ENCODE results near the gene DAGLB. TPM values are rescaled to one million over a fixed set of nuclear protein-coding genes. Genes with fewer than 3 reads are reported as not detected.

DAGLB gene, protein sequence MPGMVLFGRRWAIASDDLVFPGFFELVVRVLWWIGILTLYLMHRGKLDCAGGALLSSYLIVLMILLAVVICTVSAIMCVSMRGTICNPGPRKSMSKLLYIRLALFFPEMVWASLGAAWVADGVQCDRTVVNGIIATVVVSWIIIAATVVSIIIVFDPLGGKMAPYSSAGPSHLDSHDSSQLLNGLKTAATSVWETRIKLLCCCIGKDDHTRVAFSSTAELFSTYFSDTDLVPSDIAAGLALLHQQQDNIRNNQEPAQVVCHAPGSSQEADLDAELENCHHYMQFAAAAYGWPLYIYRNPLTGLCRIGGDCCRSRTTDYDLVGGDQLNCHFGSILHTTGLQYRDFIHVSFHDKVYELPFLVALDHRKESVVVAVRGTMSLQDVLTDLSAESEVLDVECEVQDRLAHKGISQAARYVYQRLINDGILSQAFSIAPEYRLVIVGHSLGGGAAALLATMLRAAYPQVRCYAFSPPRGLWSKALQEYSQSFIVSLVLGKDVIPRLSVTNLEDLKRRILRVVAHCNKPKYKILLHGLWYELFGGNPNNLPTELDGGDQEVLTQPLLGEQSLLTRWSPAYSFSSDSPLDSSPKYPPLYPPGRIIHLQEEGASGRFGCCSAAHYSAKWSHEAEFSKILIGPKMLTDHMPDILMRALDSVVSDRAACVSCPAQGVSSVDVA
- total RNA-seq (2014; rRNA removed; shearing (Covaris generic)): 11.0 and 17.1 TPM in 2 replicates
- 9.8 and 13.1 TPM in 2 replicates for polyA plus RNA-seq (2015; cell fraction: cytosol; rRNA removed)
- 37.1 and 41.2 TPM in 2 replicates for polyA plus RNA-seq (2015; cell fraction: nucleus; rRNA removed)

- DNase-seq (ENCODE audit: low read depth): peak; percentile 87
Measured at GRCh38 chr7:6447581-6448199, at the start of gene DAGLB. Gene DAGLB, minus strand, starts transcription at chr7:6447954. Its CDS starts 112 bp downstream, at chr7:6447842.

DNA sequence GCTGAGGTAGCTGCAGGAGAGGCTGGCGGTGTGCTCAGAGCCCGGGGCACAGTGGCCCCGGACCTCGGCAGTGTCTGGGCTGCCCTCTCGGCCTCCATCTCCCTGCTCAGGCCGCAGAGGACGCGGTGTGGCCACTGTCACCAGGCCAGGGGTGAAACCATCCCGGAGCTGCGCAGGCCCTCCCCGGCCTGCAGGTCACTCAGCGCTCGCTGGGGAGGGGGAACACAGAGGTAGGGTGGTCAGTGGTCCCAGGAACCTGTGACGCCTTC, 49.8 kb upstream of the DAGLB start:
- DNase-seq (ENCODE audit: low read depth): no peak

GRCh38 chr7:6496842-6497636, 49.3 kb upstream of the DAGLB start:
- no peak for DNase-seq (ENCODE audit: low read depth)

DNA sequence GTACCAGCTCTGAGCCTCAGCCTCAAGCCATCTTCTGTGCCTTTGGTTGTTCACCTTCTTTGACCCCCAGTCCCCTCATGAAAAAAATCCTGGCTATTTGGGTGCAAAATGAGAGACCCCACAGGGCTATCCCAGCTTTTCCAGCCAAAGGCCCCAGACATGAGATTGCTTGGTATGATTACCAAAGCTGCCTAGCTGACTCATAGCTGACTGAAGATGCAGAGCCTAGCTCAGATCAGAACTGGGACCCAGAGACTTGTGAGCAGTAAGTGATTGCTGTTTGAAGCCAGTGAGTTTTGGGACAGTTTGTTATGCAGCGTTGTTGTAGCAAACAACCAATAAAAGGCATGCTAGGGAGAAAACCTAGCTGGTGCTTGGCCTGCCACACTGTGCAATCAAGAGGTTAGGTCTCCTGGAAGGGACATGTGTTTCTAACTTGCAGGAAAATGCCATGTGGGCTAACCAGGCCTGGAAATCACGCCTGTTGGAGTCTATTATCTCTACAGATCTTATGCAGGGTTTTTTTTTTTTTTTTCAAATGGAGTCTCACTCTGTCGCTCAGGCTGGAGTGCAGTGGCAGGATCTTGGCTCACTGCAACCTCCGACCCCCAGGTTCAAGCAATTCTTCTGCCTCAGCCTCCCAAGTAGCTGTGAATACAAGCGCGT, 48.0 kb upstream of the DAGLB start:
- no peak for DNase-seq (ENCODE audit: low read depth)

DNA sequence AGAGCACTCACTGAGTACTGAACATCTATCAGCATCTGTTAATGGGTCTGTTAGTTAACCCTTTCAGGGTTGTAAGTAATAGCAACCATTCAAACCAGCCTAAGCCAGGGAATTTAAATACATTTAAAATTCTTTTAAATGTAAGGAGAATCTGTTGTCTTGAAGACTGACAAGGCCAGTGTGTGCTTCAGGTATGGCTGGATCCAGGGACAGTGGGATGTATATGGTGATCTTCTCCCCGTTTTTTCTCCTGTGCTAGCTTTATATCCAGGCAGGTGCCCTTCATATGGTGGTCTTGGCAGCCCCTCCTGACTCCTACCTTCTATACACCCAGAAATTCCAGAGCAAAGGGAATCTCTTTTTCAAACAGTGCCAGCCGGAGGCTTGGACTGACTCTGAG, 46.6 kb upstream of the DAGLB start:
- DNase-seq (ENCODE audit: low read depth): no peak

GRCh38 chr7:6491194-6491593, 43.4 kb upstream of the DAGLB start:
- no peak for DNase-seq (ENCODE audit: low read depth)

DNA sequence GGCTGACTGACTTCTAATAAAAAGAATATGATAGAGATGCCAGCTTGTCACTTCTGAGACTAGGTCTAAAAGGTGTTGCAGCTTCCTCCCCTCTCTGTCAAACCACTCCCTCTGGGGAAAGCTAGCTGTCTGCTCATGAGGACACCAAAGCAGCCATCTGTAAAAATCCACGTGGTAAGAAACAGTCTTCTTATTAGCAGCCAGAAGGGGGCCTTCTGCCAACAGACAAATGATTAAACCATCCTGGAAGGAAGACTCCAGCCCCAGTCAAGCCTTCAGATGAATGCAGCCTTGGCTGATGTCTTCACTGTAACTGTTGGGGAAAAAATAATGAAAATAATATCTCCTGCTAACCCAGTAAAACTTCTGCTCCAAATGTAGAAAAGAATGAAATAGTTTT, 41.9 kb upstream of the DAGLB start:
- peak; percentile 25 for DNase-seq (ENCODE audit: low read depth)

- no peak for DNase-seq (ENCODE audit: low read depth)
Measured at GRCh38 chr7:6487184-6487545, 39.4 kb upstream of the DAGLB start.

DNA sequence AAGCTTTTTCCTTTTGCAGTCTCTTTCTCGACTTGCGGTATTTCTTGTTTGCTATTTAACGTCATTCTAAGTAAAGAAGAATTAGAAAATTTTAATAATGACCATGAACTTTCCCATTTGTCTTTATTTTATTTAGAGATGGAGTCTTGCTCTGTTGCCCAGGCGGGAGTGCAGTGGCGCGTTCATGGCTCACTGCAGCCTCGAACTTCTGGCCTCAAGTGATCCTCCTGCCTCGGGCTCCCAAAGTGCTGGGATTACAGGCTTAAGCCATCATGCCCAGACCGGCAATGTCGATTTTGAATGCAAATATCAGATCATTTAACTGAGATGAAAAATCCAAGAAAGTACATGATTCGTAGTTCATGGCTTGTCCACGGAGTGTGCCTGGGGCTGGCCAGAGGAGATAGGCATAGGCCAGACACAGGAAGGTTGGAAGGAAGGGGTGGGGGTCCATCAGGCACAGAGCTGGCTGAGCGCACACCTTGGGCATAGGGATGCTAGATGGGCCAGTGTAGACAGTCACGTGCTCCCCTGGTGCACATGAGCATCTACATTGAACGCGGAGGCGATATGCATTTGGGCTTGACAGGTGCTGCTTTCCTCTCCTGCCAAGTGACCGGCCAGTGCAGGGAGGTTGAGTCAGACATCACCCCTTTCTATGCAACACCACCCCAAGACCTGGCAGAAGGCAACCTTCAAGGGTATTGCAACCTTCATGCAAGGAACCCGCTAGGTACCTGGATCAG, 38.9 kb upstream of the DAGLB start:
- DNase-seq (ENCODE audit: low read depth): no peak

DNA sequence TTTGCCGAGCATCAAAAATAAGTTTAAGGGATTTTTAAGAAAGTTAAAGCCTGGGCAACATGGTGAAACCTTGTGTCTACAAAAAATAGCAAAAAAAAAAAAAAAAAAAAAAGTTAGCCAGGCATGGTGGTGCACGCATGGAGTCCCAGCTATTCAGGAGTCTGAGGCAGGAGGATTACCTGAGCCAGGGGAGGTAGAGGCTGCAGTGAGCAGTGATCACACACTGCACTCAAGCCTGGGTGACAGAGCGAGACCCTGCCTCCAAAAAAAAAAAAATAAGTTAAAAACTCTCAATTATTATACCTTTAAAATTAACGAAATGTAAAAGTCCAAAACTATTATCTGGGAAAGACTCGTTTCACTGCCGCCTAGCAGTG, 35.0 kb upstream of the DAGLB start:
- DNase-seq (ENCODE audit: low read depth): no peak

GRCh38 chr7:6482307-6482706, 34.6 kb upstream of the DAGLB start:
- no peak for DNase-seq (ENCODE audit: low read depth)

- no peak for DNase-seq (ENCODE audit: low read depth)
Measured at GRCh38 chr7:6481445-6481844, 33.7 kb upstream of the DAGLB start.

GRCh38 chr7:6480323-6480660, 32.5 kb upstream of the DAGLB start:
- no peak for DNase-seq (ENCODE audit: low read depth)

DNA sequence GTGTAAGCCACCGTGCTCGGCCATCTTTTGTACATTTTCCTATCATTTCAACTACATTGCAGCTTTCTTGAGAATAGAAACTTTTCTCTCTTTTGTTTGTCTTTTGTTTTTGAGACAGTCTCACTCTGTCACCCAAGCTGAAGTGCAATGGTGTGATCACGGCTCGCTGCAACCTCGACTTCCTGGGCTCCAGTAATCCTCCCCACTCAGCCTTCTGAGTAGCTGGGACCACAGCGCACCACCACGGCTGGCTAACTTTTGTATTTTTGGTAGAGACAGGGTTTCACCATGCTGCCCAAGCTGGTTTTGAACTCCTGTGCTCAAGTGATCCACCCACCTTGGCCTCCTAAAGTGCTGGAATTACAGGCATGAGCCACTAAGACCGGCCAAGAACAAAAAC, 31.3 kb upstream of the DAGLB start:
- DNase-seq (ENCODE audit: low read depth): no peak

GRCh38 chr7:6478186-6478585, 30.4 kb upstream of the DAGLB start:
- no peak for DNase-seq (ENCODE audit: low read depth)

GRCh38 chr7:6477318-6477660, 29.5 kb upstream of the DAGLB start:
- DNase-seq (ENCODE audit: low read depth): no peak

DNA sequence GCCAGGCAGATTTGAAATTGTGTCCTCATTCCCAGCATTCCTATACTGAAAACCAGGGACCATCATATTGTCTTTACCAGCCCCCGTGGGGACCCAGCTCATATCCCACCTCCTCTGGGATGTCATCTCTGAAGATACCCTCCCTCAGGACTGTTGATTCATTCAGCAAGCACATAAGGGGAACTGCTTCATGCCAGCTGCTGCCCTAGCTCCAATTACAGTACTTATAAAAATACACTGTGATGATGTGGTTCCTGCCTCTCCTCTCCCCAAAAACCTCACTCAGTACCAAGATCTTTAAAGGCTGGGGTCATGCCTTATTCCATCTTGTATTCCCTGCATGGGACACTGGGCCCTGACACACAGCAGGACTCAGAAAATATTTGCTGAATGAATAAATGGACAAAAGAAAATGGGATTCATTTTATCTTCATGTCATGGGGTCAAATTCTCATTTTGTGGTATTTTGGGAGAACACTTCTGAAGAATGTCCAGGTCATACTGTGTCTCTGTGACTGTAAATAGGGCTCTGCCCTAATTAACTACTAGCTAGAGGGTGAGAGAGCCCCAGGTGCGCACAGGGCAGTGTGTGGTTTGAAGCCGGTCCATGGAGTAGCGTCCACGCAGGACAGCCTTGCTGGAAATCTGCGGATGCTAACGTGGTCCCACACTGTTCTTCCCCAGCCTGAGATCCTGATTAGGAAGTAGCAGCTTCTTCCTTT, 29.0 kb upstream of the DAGLB start:
- no peak for DNase-seq (ENCODE audit: low read depth)

- DNase-seq (ENCODE audit: low read depth): no peak
Measured at GRCh38 chr7:6475433-6476186, 27.9 kb upstream of the DAGLB start.

DNA sequence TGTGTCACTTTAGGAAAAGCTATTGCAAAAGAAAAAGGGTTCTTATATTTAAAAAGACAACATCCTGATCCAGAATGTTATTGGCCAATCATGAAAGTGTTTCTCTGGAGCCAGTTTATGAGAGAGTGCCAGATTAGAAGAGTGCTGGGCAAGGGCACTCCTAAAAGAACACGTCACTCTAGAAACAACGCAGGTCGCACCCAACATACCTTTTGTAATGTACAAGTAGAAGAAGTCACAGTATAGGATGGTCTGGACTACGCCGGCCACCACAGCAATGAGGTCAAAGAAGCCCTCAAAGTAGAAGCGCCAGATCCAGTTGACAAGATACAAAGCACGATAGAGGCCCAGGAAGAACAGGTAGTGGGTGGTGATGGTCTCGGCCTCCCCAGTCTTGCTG, 18.1 kb upstream of the DAGLB start:
- no peak for DNase-seq (ENCODE audit: low read depth)
